Right atrium auricular region (tissue), 2 donors: Measurements from ENCODE around the gene PLCL2. TPM values are rescaled to one million over a fixed set of nuclear protein-coding genes. Genes with fewer than 3 reads are reported as not detected.

Experiments
- DNase-seq: peaks from one replicate; pipeline ENCODE4 v3.0.0-alpha.2; 2019; ENCODE audit warnings: low spot score
- H3K27ac ChIP-seq, 2 donors: fragments of 200-600 bp; sonication (generic); 1 replicate in 1 of 2; 2 replicates in 1 of 2; pipeline ENCODE4 v1.5.1; 2016 to 2019
- H3K27me3 ChIP-seq, 2 donors: fragments of 200-600 bp; sonication (generic); one replicate each; pipeline versions ENCODE4 v1.5.1 to v1.6.0; 2017 to 2019
- H3K36me3 ChIP-seq: fragments of 200-600 bp; sonication (generic); one replicate; pipeline ENCODE4 v1.5.1; 2016
- H3K4me1 ChIP-seq, 2 donors: fragments of 200-600 bp; sonication (generic); one replicate each; pipeline versions ENCODE4 v1.5.1 to v1.6.0; 2017 to 2019
- H3K4me3 ChIP-seq, 2 donors: fragments of 200-600 bp; sonication (generic); 1 replicate in 1 of 2; 2 replicates in 1 of 2; pipeline ENCODE4 v1.5.1; 2017 to 2019; ENCODE audit warnings: mild to moderate bottlenecking in 1 of 2, moderate library complexity in 1 of 2
- H3K9me3 ChIP-seq, 2 donors: fragments of 200-600 bp; sonication (generic); one replicate each; pipeline ENCODE4 v1.5.1; 2019
- CTCF ChIP-seq, 2 donors: fragments of 200-600 bp; sonication (generic); IDR thresholded peaks; one replicate each; pipeline ENCODE4 v1.5.1; 2019; ENCODE audit warnings: antibody characterized with exemption in 2 of 2
- total RNA-seq, 2 donors: library from RNA; depleted of rRNA; stranded (reverse); fragments of >200 nt; gene quantifications; one replicate each; pipeline ENCODE4 v1.1.0, GENCODE V29; 2016

PLCL2 gene
- total RNA-seq, 2 donors from 2014 or later = 32.4 to 35.2 TPM

GRCh38 chr3:16928386-16929132, 43.8 kb downstream of the PLCL2 start:
- H3K36me3 ChIP-seq = no peaks in the 10 kb centered on the region
- peaks cover 0 to 26% of the 10 kb centered on the region in 2 donors for H3K4me1 ChIP-seq
- no peak for TF ChIP-seq CTCF (IDR thresholded peaks at IDR 0.05)
- no peak overlapping the region for H3K27ac ChIP-seq
- H3K9me3 ChIP-seq = peaks cover 0 to 5% of the 10 kb centered on the region in 2 donors
- H3K4me3 ChIP-seq = no peak overlapping the region
- no peaks in the 10 kb centered on the region for H3K27me3 ChIP-seq
- DNase-seq = no peak

GRCh38 chr3:16929311-16929710, 44.6 kb downstream of the PLCL2 start:
- Histone ChIP-seq H3K27me3 (no peaks in the 10 kb centered on the region), H3K4me3 (no peak overlapping the region), H3K4me1 (peaks cover 0 to 29% of the 10 kb centered on the region in 2 donors), H3K9me3 (peaks cover 0 to 3% of the 10 kb centered on the region in 2 donors), H3K36me3 (no peaks in the 10 kb centered on the region), H3K27ac (no peak overlapping the region)
- no peak for TF ChIP-seq CTCF (IDR thresholded peaks at IDR 0.05)
- DNase-seq = no peak

- Histone ChIP-seq H3K27ac (no peak overlapping the region), H3K36me3 (no peaks in the 10 kb centered on the region), H3K9me3 (no peaks in the 10 kb centered on the region), H3K27me3 (no peaks in the 10 kb centered on the region), H3K4me3 (no peak overlapping the region), H3K4me1 (peaks cover 0 to 53% of the 10 kb centered on the region in 2 donors)
- TF ChIP-seq CTCF (IDR thresholded peaks at IDR 0.05) = no peak
- no peak for DNase-seq
Measured at GRCh38 chr3:16932877-16933276, 48.1 kb downstream of the PLCL2 start.

- no peak for DNase-seq
- H3K36me3 ChIP-seq = no peaks in the 10 kb centered on the region
- no peak overlapping the region for H3K27ac ChIP-seq
- peaks cover 0 to 44% of the 10 kb centered on the region in 2 donors for H3K4me1 ChIP-seq
- H3K9me3 ChIP-seq = no peaks in the 10 kb centered on the region
- H3K27me3 ChIP-seq = no peaks in the 10 kb centered on the region
- H3K4me3 ChIP-seq = no peak overlapping the region
- TF ChIP-seq CTCF (IDR thresholded peaks at IDR 0.05) = no peak
Measured at GRCh38 chr3:16935781-16936180, 51.0 kb downstream of the PLCL2 start.

- H3K4me1 ChIP-seq = peaks cover 0 to 46% of the 10 kb centered on the region in 2 donors
- TF ChIP-seq CTCF (IDR thresholded peaks at IDR 0.05) = no peak
- no peaks in the 10 kb centered on the region for H3K27me3 ChIP-seq
- no peaks in the 10 kb centered on the region for H3K36me3 ChIP-seq
- DNase-seq = no peak
- H3K9me3 ChIP-seq = no peaks in the 10 kb centered on the region
- H3K27ac ChIP-seq = no peak overlapping the region
- H3K4me3 ChIP-seq = no peak overlapping the region
Measured at GRCh38 chr3:16936233-16936632, 51.5 kb downstream of the PLCL2 start.
